ENCODE data around the gene CASZ1.

CASZ1 gene

DNA sequence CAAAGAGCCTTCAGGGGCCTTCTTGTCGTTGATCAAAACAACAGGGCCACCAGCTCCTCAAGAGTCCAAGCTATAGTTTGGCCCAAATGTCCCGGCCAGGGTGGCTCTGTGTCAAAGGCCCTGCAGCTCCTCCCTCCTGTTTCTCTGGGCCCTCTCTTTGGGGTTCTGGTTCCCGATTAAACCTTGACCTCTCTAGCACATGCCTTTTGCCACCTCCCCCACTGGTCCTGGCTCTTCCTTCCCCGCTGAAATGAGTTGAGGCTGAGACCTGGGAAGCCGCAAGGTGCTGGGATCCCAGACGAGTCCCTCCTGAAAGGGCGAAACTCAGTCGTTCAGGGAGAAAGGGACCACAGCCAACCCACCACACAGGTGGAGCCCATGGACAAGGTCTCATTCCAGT lies 56.9 kb downstream of the CASZ1 start:
- H4K20me1 ChIP-seq (ENCODE audit: low read depth, low read length) = no peaks in the 10 kb centered on the region
- H3K27me3 ChIP-seq (ENCODE audit: low read length) = no peaks in the 10 kb centered on the region
- H3K9ac ChIP-seq (ENCODE audit: low read length) = no peak overlapping the region
- H3F3A ChIP-seq (ENCODE audit: insufficient read depth) = no peaks in the 10 kb centered on the region
- H3K4me2 ChIP-seq (ENCODE audit: low read depth, low read length, poor library complexity, severe bottlenecking) = no peak overlapping the region
- H3K4me3 ChIP-seq (ENCODE audit: insufficient read depth, low read length, poor library complexity, severe bottlenecking) = no peak overlapping the region
- no peaks in the 10 kb centered on the region for H3K79me2 ChIP-seq (ENCODE audit: insufficient read depth, low read length)
- H2AFZ ChIP-seq (ENCODE audit: low read depth, low read length, severe bottlenecking) = no peak overlapping the region
- TF ChIP-seq, protein P1, sequence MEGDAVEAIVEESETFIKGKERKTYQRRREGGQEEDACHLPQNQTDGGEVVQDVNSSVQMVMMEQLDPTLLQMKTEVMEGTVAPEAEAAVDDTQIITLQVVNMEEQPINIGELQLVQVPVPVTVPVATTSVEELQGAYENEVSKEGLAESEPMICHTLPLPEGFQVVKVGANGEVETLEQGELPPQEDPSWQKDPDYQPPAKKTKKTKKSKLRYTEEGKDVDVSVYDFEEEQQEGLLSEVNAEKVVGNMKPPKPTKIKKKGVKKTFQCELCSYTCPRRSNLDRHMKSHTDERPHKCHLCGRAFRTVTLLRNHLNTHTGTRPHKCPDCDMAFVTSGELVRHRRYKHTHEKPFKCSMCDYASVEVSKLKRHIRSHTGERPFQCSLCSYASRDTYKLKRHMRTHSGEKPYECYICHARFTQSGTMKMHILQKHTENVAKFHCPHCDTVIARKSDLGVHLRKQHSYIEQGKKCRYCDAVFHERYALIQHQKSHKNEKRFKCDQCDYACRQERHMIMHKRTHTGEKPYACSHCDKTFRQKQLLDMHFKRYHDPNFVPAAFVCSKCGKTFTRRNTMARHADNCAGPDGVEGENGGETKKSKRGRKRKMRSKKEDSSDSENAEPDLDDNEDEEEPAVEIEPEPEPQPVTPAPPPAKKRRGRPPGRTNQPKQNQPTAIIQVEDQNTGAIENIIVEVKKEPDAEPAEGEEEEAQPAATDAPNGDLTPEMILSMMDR (IDR thresholded peaks at IDR 0.05; ENCODE audit: insufficient read depth, low read length, poor library complexity, severe bottlenecking) = no peak
- no peak for TF ChIP-seq EZH2phosphoT487 (conservative IDR thresholded peaks at IDR 0.05; ENCODE audit: low read length)
- no peak overlapping the region for H3K27ac ChIP-seq (ENCODE audit: low read depth, low read length)
- H3K36me3 ChIP-seq (ENCODE audit: low read length) = no peaks in the 10 kb centered on the region
- H3K9me3 ChIP-seq (ENCODE audit: insufficient read depth, low read length) = no peaks in the 10 kb centered on the region
- no peaks in the 10 kb centered on the region for H3K9me2 ChIP-seq (replicated peaks; ENCODE audit: insufficient read depth, low read length)

DNA sequence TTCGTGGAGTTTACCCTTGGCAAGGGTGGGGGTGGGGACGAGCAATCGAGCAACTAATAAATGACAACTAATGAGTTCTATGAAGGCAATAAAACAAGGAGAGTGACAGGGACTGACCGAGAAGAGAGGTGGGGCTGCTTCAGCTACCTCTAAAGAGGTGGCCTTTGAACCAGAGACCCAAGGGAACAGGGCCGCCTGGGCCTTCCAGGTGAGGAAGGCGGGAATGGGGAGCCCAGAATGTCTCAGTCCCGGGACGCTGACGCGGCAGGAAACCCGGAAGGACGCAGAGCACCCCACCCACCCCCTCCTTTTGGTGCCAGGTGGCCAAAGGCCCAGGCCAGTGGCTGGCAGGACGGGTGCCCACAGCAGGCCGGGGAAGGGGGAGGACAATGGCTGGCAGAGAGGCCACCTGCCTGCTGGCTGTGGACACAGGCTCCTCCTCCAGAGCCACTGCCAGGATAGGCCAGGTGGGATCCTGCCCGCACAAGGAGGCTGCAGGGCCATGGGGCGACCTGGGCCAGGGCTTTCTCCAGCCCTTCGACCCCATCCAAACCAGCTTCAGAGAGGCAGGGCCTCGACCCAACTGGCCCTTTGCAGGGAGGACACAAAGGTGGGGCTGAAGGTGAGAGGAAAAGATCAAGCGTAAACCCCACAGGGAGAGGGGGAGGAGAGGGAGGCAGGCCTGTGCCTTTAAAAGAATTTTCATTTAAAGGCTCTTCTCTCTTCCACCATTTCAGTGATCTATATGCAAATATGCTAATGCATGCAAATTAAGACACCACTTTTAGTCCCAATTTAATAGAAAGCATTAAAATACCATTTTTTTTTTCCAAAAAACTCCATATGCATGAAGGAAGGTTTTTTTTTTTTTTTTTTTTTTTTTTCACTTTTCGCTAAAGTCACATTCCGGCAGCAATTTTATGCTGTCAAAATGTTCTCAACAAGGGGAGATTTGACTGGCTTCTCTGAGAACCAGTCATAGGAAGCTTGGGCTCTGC lies 58.1 kb downstream of the CASZ1 start:
- TF ChIP-seq, protein P1 (IDR thresholded peaks at IDR 0.05; ENCODE audit: insufficient read depth, low read length, poor library complexity, severe bottlenecking) = no peak
- no peak for TF ChIP-seq EZH2phosphoT487 (conservative IDR thresholded peaks at IDR 0.05; ENCODE audit: low read length)
- no peak overlapping the region for H3K9ac ChIP-seq (ENCODE audit: low read length)
- no peak overlapping the region for H2AFZ ChIP-seq (ENCODE audit: low read depth, low read length, severe bottlenecking)

DNA sequence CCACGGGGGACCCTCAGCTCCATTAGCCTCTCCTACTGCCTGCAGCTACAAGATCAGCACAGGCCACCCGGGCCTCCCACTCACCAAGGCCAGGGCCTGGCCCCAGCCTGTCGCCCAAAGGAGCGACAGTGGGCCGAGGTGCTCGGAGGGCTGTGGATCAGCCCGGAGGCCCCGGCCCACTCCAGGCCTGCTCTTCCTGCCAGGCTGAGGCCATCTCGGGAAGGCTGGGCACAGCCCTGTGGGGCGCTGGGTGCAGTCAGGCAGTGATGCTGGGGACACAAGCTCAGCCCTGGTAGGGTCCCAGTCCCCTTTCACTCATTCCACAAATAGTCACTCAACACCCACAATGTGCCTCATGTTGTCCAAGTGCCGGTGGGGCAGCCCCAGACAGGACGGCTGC lies 58.8 kb downstream of the CASZ1 start:
- H3K27ac ChIP-seq (ENCODE audit: low read depth, low read length) = no peak overlapping the region
- H3K79me2 ChIP-seq (ENCODE audit: insufficient read depth, low read length) = no peaks in the 10 kb centered on the region
- H3K9me3 ChIP-seq (ENCODE audit: insufficient read depth, low read length) = no peaks in the 10 kb centered on the region
- H3K4me2 ChIP-seq (ENCODE audit: low read depth, low read length, poor library complexity, severe bottlenecking) = no peak overlapping the region
- H2AFZ ChIP-seq (ENCODE audit: low read depth, low read length, severe bottlenecking) = no peak overlapping the region
- no peak overlapping the region for H3K9ac ChIP-seq (ENCODE audit: low read length)
- no peak overlapping the region for H3K4me3 ChIP-seq (ENCODE audit: insufficient read depth, low read length, poor library complexity, severe bottlenecking)
- no peak for TF ChIP-seq EZH2phosphoT487 (conservative IDR thresholded peaks at IDR 0.05; ENCODE audit: low read length)
- TF ChIP-seq, protein P1 (IDR thresholded peaks at IDR 0.05; ENCODE audit: insufficient read depth, low read length, poor library complexity, severe bottlenecking) = no peak
- H3K36me3 ChIP-seq (ENCODE audit: low read length) = no peaks in the 10 kb centered on the region
- no peaks in the 10 kb centered on the region for H3K9me2 ChIP-seq (replicated peaks; ENCODE audit: insufficient read depth, low read length)
- H4K20me1 ChIP-seq (ENCODE audit: low read depth, low read length) = no peaks in the 10 kb centered on the region
- H3K27me3 ChIP-seq (ENCODE audit: low read length) = no peaks in the 10 kb centered on the region
- H3F3A ChIP-seq (ENCODE audit: insufficient read depth) = no peaks in the 10 kb centered on the region

More for the DNA sequence above, 58.1 kb downstream of the CASZ1 start:
- Histone ChIP-seq H3K36me3 (ENCODE audit: low read length) (no peaks in the 10 kb centered on the region), H3K27ac (ENCODE audit: low read depth, low read length) (no peak overlapping the region), H3K27me3 (ENCODE audit: low read length) (no peaks in the 10 kb centered on the region), H4K20me1 (ENCODE audit: low read depth, low read length) (no peaks in the 10 kb centered on the region), H3K9me3 (ENCODE audit: insufficient read depth, low read length) (no peaks in the 10 kb centered on the region), H3K4me3 (ENCODE audit: insufficient read depth, low read length, poor library complexity, severe bottlenecking) (no peak overlapping the region), H3K9me2 (replicated peaks; ENCODE audit: insufficient read depth, low read length) (no peaks in the 10 kb centered on the region), H3K79me2 (ENCODE audit: insufficient read depth, low read length) (no peaks in the 10 kb centered on the region), H3F3A (ENCODE audit: insufficient read depth) (no peaks in the 10 kb centered on the region), H3K4me2 (ENCODE audit: low read depth, low read length, poor library complexity, severe bottlenecking) (no peak overlapping the region)
